BE2C (cell line): Measurements from ENCODE around the gene TCF21.

Experiments used
- DNase-seq: peaks from one replicate; pipeline ENCODE4 v3.0.0-alpha.2; 2020
- H3K27me3 ChIP-seq: fragments of 250-450 bp; sonication (Bioruptor Pico); 2 replicates; pipeline ENCODE4 v1.5.1; 2020; ENCODE audit warnings: mild to moderate bottlenecking
- H3K36me3 ChIP-seq: fragments of 250-450 bp; sonication (Bioruptor Pico); 2 replicates; pipeline ENCODE4 v1.5.1; 2020; ENCODE audit warnings: mild to moderate bottlenecking
- H3K4me1 ChIP-seq: fragments of 250-450 bp; sonication (Bioruptor Pico); 2 replicates; pipeline ENCODE4 v1.5.1; 2020
- H3K4me3 ChIP-seq: 2 replicates; pipeline ENCODE4 v1.5.1; 2011; ENCODE audit warnings: low read depth, low read length
- H3K9me3 ChIP-seq: fragments of 250-450 bp; sonication (Bioruptor Pico); 2 replicates; pipeline ENCODE4 v1.5.1; 2020
- TF ChIP-seq, protein P1 (sequence below): IDR thresholded peaks from 2 replicates; pipeline ENCODE4 v1.5.1; 2012; ENCODE audit warnings: mild to moderate bottlenecking, low read depth, low read length

Gene TCF21

DNA sequence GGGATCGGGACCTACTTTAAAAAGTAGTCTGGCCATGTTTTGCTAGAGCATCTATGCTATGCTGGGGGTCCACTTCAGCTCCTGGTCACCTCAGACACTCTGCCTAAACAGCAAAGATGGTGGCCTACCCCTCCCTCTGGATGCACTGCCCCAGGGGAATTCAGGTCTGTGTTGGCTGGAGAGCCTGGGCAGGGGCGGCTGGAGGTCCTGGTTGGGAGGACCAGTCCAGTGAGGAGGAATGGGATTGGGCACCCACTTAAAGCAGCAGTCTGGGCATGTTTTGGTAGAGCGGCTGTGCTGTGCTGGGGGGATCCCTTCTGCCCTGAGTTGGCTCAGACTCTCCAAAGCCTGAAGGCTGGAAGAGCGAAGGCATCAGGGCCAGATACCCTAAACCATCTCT is 23.2 kb upstream of the TCF21 start:
- Histone ChIP-seq H3K36me3 (no peaks in the 10 kb centered on the region), H3K4me1 (no peaks in the 10 kb centered on the region), H3K4me3 (no peak overlapping the region), H3K27me3 (peaks cover 3% of the 10 kb centered on the region; the same call in 1 of the 2 replicates), H3K9me3 (no peaks in the 10 kb centered on the region; the same call in 1 of the 2 replicates)
- DNase-seq, result no peak
- TF ChIP-seq, protein P1, sequence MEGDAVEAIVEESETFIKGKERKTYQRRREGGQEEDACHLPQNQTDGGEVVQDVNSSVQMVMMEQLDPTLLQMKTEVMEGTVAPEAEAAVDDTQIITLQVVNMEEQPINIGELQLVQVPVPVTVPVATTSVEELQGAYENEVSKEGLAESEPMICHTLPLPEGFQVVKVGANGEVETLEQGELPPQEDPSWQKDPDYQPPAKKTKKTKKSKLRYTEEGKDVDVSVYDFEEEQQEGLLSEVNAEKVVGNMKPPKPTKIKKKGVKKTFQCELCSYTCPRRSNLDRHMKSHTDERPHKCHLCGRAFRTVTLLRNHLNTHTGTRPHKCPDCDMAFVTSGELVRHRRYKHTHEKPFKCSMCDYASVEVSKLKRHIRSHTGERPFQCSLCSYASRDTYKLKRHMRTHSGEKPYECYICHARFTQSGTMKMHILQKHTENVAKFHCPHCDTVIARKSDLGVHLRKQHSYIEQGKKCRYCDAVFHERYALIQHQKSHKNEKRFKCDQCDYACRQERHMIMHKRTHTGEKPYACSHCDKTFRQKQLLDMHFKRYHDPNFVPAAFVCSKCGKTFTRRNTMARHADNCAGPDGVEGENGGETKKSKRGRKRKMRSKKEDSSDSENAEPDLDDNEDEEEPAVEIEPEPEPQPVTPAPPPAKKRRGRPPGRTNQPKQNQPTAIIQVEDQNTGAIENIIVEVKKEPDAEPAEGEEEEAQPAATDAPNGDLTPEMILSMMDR, result no peak

DNA sequence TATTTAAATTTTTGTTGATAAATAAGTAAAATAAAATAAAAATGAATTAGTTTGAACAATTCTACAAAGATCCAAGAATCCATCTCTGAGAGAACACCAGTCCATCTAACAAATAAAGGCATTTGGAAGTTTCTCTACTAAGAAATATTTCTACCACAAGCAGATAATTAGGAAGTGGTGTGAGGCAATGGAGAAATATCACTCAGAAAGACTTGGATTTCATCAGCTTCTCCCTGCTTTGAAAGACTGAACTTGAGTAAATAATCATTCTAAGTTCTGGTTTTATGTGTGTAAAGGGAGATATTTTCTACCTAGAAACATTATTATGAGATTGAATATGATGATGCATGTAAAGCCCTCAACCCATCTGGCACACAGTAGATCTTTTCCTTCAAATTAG is 17.8 kb upstream of the TCF21 start:
- H3K36me3 ChIP-seq, result no peaks in the 10 kb centered on the region
- H3K4me3 ChIP-seq, result no peak overlapping the region
- TF ChIP-seq, protein P1, result no peak
- no peak for DNase-seq
- no peaks in the 10 kb centered on the region for H3K4me1 ChIP-seq
- peaks cover 27% of the 10 kb centered on the region for H3K27me3 ChIP-seq
- no peaks in the 10 kb centered on the region for H3K9me3 ChIP-seq

DNA sequence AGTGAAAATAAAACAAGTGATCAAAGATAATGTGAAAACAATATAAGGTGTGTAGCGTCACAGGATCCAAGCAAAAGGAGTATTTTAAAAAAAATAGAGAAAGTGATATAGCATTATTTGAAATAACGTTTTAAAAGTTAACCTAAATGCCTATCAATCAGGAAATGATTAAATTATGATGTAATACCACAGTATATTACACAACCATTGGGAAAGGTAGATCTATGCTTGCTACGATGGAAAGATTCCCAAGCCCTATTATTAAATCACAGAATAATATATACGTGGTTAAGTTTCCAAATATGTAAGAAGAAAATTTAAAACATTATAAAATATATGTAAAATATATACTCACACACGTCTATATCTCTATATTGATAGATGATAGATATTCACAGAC is 15.4 kb upstream of the TCF21 start:
- no peak for DNase-seq
- no peaks in the 10 kb centered on the region for H3K36me3 ChIP-seq
- no peaks in the 10 kb centered on the region for H3K9me3 ChIP-seq
- TF ChIP-seq, protein P1, result no peak
- no peaks in the 10 kb centered on the region for H3K4me1 ChIP-seq
- H3K27me3 ChIP-seq, result peaks cover 44% of the 10 kb centered on the region
- H3K4me3 ChIP-seq, result no peak overlapping the region

DNA sequence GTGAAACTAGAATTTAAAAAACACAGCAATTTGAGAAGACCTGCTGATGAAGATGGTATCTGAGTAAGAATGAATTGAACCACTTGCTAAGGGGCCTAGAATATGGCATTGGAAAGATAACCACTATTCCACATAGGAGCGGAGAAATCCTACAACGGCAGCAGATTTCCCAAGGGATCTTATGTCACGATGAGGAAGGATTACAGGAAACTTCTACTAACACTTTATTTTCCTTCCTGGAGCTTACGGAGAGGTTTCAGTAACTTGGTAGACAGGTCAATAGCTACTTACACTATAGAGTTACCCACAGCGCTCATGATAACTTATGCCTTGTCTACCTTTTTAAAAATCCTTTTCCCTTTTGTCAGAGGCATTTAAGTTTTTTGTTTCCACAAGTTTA is 11.8 kb upstream of the TCF21 start:
- Histone ChIP-seq H3K27me3 (peaks cover 67% of the 10 kb centered on the region), H3K4me3 (no peak overlapping the region), H3K36me3 (no peaks in the 10 kb centered on the region), H3K9me3 (no peaks in the 10 kb centered on the region), H3K4me1 (no peaks in the 10 kb centered on the region)
- TF ChIP-seq, protein P1, result no peak
- DNase-seq, result no peak

DNA sequence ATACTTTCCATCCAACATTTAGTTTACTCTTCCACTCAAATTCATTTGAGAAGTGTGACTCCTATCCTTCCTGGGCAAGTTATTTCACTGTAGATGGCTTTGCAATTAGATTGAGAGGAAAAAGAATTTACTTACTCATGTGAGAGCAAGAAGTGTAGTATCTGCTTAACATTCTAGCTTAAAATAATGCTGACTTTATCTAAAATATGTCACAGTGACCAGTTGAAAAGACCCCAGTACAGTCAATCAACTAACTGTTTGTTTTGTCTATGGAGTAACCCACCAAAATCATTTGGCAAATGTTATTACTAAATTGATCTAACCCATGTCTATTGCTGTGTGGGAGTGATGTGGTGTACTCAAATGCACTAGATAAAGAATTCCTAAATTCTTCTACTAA is 8.9 kb upstream of the TCF21 start:
- H3K4me1 ChIP-seq, result no peaks in the 10 kb centered on the region
- no peak overlapping the region for H3K4me3 ChIP-seq
- peaks cover 74% of the 10 kb centered on the region for H3K27me3 ChIP-seq
- no peak for DNase-seq
- TF ChIP-seq, protein P1, result no peak
- no peaks in the 10 kb centered on the region for H3K9me3 ChIP-seq
- H3K36me3 ChIP-seq, result no peaks in the 10 kb centered on the region

DNA sequence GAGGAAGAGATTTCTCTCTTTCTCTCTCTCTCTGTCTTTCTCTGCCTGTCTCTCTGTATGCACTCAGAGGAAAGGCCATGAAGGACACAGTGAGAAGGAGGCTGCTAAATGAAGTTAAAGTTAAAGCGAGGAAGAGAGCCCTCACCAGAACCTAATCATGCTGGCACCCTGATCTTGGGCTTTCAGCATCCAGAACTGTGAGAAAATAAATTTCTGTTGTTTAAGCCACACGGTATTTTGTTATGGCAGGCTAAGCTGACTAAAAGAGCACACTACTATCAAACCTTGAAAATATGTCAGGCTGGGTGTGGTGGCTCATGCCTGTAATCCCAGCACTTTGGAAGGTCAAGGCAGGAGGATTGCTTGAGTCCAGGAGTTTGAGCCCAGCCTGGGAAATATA is 8.0 kb upstream of the TCF21 start:
- TF ChIP-seq, protein P1, result no peak
- Histone ChIP-seq H3K4me1 (no peaks in the 10 kb centered on the region), H3K9me3 (no peaks in the 10 kb centered on the region), H3K36me3 (no peaks in the 10 kb centered on the region), H3K27me3 (peaks cover 75% of the 10 kb centered on the region), H3K4me3 (no peak overlapping the region)
- no peak for DNase-seq
